Posterior cingulate gyrus (tissue), 11 donors: Measurements from ENCODE around the gene SH3RF1.

Experiments used
- DNase-seq, 10 donors: peaks; one replicate each; pipeline versions ENCODE4 v3.0.0 to v3.0.0-alpha.2; 2020 to 2021; ENCODE audit warnings: mixed read lengths in 3 of 10
- intact Hi-C: fragments of 100-400 bp; cut with DNase I; formaldehyde crosslinking; loops from one replicate; pipeline ENCODE4 v1.15.1; 2023

SH3RF1 gene

DNA sequence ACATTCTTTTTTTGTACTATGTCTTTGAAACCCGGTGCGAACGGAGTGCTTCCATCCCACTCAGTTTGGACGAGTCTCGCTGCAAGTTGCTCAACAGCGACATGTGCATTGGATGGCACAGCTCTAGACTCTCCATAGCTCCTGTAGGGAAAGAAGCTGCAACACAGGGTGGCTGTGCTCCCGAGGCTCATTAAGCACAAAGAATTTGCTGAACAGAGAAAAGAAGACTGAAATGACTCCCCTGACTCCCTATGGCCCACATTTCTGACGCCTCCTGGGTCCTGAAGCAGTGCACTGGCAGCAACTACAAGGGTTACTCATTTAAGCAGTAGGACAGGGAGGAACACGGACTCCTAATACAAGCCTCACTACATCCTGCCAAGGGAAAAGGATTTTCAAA lies 127.4 kb downstream of the SH3RF1 start:
- DNase-seq = peak in 8 of 10 donors; percentile 14 to 83 (median 50)
- intact Hi-C loops = no loop called here

DNA sequence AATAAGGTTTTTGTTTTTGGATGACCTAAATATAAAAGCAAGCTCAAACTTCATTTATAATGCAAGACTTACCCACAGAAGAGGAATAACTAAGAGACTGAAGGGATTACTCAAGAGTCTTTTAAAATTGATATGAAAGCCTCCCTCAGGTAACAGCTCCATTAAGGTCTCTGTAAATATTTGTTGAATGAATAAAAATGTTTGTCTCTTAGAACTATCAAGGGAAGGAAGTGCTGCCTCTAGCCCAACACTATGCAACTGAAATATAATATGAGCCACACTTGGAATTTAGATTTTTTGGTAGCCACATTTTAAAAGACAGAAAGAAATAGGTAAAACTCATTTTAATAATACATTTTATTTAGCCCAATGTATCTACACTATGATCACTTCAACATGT lies 127.8 kb downstream of the SH3RF1 start:
- intact Hi-C loops = no loop called here
- no peak for DNase-seq

DNA sequence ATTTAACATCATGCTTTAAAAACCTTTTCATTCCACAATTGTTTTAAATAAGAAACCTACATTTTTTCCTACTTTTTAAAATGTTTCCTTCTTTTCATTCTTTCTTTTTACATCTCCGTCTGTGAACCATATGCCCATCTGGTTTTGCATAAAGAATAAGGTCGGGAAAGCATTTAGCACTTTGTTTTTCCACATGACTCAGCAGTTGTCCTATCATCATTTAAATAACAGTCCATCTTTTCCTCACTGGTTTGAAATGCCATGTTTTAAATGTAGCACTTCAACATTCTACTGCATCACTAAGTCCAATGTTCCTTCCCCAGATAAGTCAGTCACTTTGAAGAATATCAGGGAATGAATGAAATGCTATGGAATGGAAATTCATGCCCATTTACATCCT lies 128.4 kb downstream of the SH3RF1 start:
- DNase-seq = no peak
- intact Hi-C loops = no loop called here

DNA sequence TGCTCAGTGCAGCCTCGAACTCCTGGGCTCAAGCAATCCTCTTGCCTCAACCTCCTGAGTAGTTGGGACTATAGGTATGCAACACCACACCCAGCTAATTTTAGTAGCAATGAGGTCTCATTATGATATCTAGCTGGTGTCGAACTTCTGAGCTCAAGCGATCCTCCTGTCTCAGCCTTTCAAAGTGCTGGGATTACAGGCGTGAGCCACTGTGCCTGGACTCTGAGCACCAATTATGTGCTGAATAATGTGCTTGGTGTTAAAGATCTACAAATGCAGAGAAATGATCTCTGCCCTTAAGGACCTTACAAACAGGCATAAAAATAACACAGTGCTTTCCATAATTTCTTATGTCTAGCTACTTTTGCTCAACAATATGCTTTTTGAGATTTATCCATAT lies 131.7 kb downstream of the SH3RF1 start:
- intact Hi-C loops = no loop called here
- no peak for DNase-seq

DNA sequence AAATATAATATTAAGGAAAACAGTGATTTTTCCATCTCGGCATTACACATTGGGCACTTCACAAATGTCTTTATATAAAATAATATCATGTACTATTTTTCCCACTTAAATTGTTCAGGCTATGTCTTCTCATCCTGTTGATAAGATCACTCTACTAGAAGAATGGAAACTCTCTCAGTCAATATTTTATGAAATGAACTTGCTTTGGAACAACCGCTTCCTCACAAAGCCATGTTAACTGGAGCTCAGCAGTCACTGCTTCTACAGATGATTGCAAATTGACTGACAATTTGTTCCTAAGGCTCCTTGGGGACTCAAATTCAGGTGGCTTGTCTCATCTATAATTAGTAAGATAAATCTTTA lies 133.2 kb downstream of the SH3RF1 start:
- intact Hi-C loops = no loop called here

DNA sequence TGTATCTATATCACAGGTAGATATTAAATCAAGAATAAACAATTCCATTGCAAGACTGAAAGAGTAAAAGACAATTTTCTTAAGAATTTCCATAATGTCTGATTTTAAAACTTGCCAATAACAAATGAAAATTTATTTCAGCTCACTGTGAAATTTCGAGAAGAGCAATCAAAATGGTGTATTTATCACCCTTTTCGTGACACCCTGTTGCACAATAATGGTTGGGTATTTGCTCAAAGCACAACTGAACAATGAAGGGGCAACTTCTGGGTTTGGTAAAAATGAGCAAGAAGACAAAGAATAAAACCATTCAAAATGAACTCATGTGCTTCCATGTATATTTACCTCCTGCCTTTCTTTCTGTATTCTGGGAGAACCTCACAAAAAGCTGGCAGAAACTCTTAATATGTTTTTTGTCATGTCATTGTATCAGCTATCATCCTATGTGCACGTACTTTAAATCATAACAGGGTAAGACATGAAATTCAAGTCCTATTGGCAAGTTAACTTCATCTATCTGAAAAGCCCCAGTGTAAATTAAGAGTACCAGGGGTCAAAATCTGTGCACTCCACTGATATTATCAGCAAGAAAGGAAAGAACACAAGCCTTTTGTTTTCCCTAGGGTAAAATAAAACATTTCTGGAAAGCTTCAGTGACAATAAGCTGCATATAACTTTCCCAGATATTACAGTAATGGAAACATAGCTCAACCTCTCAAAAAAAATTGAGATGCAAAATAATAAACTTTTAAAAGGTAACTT lies 133.8 kb downstream of the SH3RF1 start:
- intact Hi-C loops = no loop called here
- DNase-seq = no peak

More for the DNA sequence above, 133.2 kb downstream of the SH3RF1 start:
- DNase-seq = no peak

DNA sequence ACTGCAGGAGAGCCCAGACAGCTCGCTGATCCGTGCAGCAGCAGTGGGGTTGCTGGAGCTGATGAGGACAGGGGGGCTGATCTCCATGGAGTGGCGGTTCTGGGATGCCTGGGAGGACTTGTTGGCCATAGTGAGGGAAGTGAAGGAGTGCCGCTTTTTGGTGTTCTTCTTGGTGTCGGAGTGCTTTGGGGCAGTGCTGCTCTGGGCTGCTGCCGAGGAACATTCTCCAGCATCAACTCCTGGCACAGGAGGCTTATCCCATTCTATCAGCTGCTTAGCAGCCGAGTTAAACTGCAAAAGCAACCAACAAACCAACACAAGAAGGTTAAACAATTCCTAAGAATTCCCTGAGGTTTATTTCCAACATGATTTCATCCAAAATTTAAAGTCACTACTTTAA lies 134.4 kb downstream of the SH3RF1 start:
- DNase-seq = no peak
- intact Hi-C loops = no loop called here

DNA sequence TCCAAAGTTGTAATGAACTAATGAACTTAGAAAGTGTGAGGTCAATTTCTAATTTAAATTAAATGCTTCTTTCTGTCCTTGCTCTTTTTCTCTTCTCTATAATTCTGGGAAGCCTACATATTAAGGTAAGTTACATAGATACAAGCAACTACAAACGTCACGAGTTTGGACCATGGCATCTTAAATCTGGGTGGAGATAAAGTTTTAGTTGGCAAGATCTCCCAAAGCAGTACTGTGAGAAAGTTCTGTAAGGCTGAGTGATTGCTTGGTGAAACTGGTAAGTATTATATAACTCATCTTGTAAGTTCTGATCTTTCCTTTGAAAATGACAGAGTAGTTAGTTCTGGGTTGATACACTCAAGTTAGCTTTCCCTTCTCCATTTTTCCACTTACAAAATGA lies 135.0 kb downstream of the SH3RF1 start:
- intact Hi-C loops = no loop called here

DNA sequence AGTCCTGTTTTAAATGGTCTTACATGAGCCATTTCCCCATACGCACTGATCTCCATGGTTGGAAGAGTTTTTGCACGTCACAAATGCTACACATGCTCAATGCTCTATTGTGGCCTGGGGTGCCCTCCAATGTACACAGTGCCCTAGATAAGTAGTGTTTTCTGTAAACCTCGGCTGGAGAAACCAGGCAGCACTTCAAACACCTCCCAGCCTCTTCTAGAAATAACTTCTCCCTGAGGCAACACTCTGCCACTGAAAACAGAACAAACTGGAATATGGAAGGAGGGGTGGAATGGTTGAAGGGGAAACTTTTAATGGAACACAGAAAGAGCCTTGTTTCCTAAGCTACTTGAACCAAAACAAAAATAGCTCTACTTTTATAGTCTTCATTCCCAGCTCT lies 136.8 kb downstream of the SH3RF1 start:
- intact Hi-C loops = no loop called here
- no peak for DNase-seq

More for the DNA sequence above, 135.0 kb downstream of the SH3RF1 start:
- no peak for DNase-seq

DNA sequence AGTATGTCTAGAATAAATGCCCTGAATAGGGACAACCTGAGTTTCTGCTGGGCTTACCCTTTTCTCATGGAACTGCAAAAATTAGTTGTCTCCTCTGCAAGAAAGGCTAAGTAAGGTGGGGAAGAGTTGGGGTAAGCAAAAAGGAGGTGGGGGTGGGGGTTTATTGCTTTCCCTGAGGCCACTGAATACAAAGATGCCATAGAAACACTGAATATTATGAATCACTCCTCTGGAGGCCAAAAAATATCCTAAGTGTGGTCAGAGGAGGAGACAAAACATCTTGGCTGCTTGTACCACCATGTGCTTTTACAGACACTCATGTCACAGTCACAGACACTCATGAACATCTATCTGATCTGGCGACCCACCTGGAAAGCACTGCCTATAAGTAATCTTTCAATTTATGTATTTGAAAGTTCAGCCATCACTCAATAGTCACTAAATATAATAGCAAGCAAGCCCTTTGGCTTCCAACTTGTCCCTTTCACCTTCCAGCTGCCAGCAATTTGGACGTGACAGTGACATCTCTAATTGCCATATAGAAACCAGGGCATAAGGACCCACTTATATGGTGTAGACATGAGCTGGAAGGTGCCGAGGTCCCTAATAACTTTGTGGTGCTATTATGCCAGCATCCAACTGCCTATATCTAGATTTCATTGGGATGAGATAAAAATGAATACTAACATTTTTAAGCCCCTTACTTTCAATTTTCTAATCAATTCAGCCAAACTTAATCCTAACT lies 138.0 kb downstream of the SH3RF1 start:
- DNase-seq = no peak
- intact Hi-C loops = no loop called here

DNA sequence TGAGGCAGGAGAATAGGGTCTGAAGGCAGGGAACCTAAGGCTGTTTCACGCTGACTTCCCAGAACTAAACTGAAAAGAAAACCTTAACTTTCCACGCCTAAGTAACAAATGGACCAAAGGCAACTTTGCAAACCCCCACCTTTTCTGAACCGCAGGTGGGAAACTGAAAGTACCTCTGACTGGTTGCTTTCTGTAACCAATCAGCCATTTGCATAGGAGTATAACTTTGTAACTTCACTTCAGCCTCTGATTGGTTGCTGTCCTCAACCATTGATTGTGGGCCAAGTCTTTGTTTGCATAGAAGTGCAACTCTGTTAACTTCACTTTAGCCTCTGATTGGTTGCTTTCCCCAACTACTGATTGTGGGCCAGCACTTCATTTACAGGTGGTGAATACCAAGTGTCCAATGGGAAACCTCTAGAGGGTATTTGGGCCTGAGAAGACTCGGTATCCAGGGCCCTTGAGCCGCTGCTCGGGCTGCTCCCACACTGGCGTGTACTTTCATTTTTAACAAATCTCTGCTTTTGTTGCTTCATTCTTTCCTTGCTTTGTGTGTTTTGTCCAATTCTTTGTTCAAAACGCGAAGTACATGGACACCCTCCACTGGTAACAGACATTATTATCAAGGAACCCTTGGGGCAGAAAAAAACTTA lies 139.1 kb downstream of the SH3RF1 start:
- no peak for DNase-seq
- intact Hi-C loops = no loop called here

DNA sequence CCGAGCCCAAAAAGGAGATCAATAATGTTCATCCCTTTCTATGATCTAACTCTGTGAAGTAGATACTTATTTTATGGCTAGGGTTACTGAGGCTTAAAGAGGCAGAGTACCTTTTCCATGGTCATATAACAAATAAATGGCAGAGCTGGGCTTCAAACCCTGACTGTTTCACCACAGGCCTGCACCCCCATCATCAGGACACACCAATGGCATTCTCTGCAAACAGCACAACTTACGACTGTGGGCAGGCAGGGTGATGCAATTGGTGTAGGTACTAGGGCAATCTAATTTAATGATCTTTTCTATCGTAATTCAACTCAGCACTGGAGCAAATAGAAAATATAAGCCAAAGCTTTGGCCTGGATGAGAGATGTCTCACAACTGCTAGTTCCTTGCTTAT lies 141.9 kb downstream of the SH3RF1 start:
- DNase-seq = no peak
- intact Hi-C loops = no loop called here

DNA sequence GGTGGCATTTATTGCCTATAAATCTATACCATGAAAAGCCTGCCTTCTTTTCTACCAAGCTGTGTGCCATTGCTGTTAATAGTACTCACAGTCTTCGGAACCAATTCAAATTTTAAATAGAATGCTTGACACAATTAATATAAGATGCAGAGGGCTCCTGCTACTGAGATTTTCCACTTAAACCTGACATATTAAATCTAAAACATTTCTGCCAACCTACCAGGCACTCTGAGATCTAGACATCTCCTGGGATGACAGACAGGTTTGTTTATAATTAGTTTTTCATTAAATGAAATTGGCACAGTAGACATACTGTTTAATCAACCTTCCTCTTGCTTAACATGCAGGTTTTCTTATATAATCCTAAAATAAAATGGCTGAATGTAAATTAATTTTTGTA lies 143.4 kb downstream of the SH3RF1 start:
- DNase-seq = no peak
- intact Hi-C loops = no loop called here

DNA sequence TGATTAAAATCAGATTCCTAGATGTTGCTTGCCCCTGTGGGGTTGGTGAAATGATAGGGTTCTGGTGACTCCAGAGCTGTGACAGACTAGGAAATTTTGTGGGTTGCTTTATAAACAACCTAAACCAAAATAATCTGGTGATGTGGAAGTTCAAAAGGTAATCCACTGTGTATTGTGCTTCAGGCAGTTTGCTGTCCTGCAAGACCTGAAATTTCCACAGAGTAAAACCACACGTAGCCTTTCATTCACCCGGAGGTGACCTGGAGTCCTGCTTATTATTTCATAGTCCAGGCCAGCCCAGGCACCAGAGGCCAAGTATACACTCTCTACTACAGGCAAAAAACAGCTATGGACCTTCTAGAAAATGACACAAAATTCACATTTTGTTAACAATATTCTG lies 146.1 kb downstream of the SH3RF1 start:
- DNase-seq = no peak
- intact Hi-C loops = no loop called here

DNA sequence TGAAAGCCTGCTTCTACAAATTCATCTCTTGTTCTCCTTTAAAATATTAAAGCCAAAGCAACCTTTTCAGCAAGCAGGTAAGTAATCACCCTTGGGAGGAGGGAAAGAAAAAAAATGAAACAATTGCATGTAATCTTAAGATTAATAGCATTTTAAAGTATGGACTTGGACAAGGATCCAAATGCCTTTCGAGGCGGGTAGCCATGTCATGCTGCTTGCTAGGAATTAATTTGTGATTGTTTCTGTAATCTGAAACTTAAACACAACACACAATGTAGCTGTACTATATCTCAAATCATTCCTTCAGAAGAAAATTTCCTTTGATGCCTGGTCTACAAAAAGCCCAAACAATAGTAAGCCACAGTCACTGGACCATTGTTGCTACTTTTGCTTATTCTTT lies 148.3 kb downstream of the SH3RF1 start:
- no peak for DNase-seq
- intact Hi-C loops = no loop called here

DNA sequence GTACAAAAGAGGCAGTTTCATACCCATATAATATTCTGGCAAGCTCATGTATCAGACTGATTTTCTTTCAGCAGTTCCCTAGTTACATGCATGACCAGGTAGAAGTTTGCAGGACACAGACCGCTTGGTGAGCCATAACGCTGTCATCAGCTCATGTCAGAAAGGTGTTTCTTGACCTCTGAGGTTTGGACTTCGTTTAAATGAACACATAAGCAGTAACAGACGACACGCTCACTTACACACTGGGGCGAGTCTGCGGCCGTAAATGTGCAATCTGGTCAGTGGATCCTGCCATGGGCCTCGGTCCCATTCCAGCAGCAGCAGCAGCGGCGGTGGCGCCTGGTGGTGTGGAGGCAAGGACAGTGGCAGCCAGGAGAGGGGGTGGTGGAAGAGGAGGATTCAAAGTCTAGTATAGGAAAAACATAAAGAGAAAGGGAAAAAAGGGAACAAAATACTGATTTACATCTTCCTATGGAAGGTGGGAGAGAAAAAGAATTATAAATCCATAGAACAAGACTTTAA lies 148.8 kb downstream of the SH3RF1 start:
- intact Hi-C loops = no loop called here

DNA sequence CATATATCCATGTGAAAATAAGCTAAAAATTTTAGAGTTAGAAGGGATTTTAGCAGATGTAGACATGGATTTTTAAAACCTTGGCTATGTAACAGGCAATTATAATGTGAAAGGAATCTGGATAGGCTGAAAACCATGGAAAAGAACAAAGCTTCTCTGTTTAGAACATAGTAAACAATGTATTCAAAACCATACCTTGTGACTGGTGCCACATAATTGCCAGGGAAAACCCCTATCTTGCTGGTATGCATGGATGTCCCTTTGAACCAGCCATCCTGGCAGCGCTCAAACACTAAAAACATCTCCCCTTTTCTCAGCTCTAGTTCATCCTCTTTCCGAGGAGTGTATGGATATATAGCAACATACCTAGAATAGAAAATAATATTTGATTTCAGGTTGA lies 150.1 kb downstream of the SH3RF1 start:
- intact Hi-C loops = no loop called here
- DNase-seq = no peak

More for the DNA sequence above, 148.8 kb downstream of the SH3RF1 start:
- peak in 3 of 10 donors; percentile 17 to 86 (median 74) for DNase-seq

DNA sequence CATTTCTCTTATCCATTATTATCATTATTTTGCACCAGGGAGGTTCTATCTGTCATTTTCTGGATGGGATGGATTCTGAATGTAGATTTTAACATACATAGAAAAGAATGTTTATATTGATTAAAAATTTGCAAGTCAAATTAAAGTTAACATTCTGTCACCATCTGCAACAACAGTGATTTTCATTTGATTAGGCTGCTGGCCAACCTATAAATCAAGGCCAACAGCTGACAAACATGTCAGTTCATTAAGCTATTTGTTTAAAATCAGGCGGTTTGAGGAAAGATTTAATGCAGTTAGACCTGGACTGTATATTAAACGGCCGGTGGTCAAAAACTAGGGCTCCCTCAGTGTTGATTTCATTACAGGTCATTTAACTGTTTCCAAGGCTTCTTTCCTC lies 151.2 kb downstream of the SH3RF1 start:
- intact Hi-C loops = loop anchor here (5.0 kb wide), 1 partner anchor 153 kb away; the partner anchor contains the start of gene SH3RF1
- no peak for DNase-seq

DNA sequence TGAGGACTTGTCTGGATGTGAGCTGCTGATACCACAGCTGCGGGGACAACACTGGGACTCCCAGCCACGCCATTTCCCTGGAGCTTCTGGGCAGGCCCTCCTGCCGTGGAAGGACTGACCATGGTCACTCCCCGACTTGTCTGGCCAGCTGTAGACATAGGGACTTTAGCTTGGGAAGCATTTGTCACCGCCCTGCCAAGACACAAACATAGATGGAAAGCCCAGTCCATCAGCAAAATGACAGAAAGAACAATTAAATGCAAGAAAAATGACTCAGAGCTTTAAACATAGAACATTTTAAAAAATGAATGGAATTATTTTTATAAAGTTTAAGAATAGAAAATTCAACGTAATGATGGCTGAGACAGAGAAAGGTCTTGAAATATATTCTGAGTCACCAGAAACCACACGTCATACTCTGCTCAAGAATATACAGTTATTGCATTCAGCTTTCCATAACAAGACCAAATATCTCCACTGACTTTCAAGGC lies 153.1 kb downstream of the SH3RF1 start:
- intact Hi-C loops = loop anchor here (5.0 kb wide), 1 partner anchor 155 kb away; the partner anchor contains the start of gene SH3RF1

DNA sequence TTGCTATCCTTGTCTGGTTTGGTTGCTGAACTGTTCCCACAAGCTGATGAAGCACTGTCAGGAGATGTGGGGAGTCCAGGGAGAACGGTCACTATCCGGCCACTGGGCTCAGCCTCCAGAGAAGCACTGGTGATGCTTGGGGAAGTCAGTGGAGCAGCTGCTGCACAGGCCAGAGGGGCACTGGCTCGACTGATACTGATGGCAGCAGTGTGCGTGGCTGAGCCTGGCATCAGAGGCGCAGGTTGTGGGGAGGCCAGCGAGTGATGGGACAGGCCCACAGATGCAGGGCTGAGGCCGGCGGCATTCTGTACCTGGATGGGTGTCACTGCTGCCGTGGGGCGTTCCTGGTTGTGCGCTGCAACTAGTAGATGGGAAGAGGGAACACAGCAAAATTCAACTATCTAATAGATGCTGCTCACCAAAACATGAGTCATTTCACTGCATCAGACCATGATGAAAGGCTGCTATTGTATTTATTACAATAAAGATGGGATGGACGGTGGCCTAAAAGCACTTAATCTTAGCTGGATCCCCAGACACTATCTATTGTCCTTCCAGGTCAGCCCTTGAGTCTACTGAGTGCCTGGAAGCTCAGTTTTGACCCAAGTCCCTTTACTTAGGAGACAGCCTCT lies 154.4 kb downstream of the SH3RF1 start:
- intact Hi-C loops = loop anchor here (5.0 kb wide), 1 partner anchor 156 kb away; the partner anchor contains the start of gene SH3RF1
- DNase-seq = peak in 7 of 10 donors; percentile 15 to 92 (median 40)

More for the DNA sequence above, 153.1 kb downstream of the SH3RF1 start:
- DNase-seq = peak in 1 of 10 donors; percentile 75
